Measurements from ENCODE around the gene GATD1.

GATD1 gene

GRCh38 chr11:728901-729491 is 48.3 kb downstream of the GATD1 start:
- Histone ChIP-seq H3K36me3 (ENCODE audit: control insufficient read depth in 2 of 2, insufficient read depth in 1 of 2, low read length in 2 of 2) (no peaks in the 10 kb centered on the region), H3K9me3 (ENCODE audit: control insufficient read depth, insufficient read depth, low read depth, low read length) (no peaks in the 10 kb centered on the region), H3K27ac (ENCODE audit: extremely low read depth, low read depth, low read length) (no peak overlapping the region), H3K4me3 (ENCODE audit: low read depth, low read length) (no peak overlapping the region), H3K4me1 (ENCODE audit: control insufficient read depth, insufficient read depth, low read length) (no peaks in the 10 kb centered on the region; the same call in 1 of the 2 replicates)
- ChIA-PET POLR2A (no interaction called here), CTCF (interaction anchor here (1.4 to 1.6 kb wide), 3 partner anchors 9 to 173 kb away, joined by 3 to 5 read pairs (median 3); no protein-coding TSS in a partner anchor)
- TF ChIP-seq ZBTB49 (tag by site-specific recombination; IDR thresholded peaks at IDR 0.05; ENCODE audit: low read depth) (no peak), SP7 (tag by site-specific recombination; IDR thresholded peaks at IDR 0.05) (no peak), ZNF76 (tag by site-specific recombination; IDR thresholded peaks at IDR 0.05; ENCODE audit: borderline replicate concordance, low read depth) (no peak), ZNF529 (tag by site-specific recombination; IDR thresholded peaks at IDR 0.05; ENCODE audit: insufficient replicate concordance) (no peak), ZNF114 (tag by site-specific recombination; IDR thresholded peaks at IDR 0.05) (no peak), ZNF626 (tag by site-specific recombination; IDR thresholded peaks at IDR 0.05) (no peak), ZNF768 (tag by site-specific recombination; IDR thresholded peaks at IDR 0.05) (no peak), PRDM4 (tag by site-specific recombination; IDR thresholded peaks at IDR 0.05) (no peak), ZNF341 (tag by site-specific recombination; IDR thresholded peaks at IDR 0.05; ENCODE audit: low read depth) (no peak), ZNF362 (tag by site-specific recombination; IDR thresholded peaks at IDR 0.05) (no peak), ZNF280C (tag by site-specific recombination; IDR thresholded peaks at IDR 0.05) (no peak)

GRCh38 chr11:727859-728748 is 49.2 kb downstream of the GATD1 start:
- H3K27ac ChIP-seq (ENCODE audit: extremely low read depth, low read depth, low read length) = no peak overlapping the region
- TF ChIP-seq EGR2 (tag by site-specific recombination; IDR thresholded peaks at IDR 0.05; ENCODE audit: low read depth) = peak; percentile 54; the same call in 1 of the 2 replicates
- TF ChIP-seq ZNF48 (tag by site-specific recombination; IDR thresholded peaks at IDR 0.05) = no peak
- peak; percentile 83 for TF ChIP-seq KLF9 (tag by site-specific recombination; IDR thresholded peaks at IDR 0.05; ENCODE audit: low read depth)
- peak; percentile 82 for TF ChIP-seq GLIS2 (tag by site-specific recombination; IDR thresholded peaks at IDR 0.05)
- TF ChIP-seq ZBTB17 (tag by site-specific recombination; IDR thresholded peaks at IDR 0.05) = peak; percentile 28; the same call in 1 of the 2 replicates
- TF ChIP-seq ZNF654 (tag by site-specific recombination; IDR thresholded peaks at IDR 0.05; ENCODE audit: low read depth) = peak; percentile 30; the same call in 1 of the 2 replicates
- no peak for TF ChIP-seq ATF2 (tag by site-specific recombination; IDR thresholded peaks at IDR 0.05; ENCODE audit: low read depth)
- TF ChIP-seq ZNF629 (tag by site-specific recombination; IDR thresholded peaks at IDR 0.05) = peak; percentile 32; the same call in 1 of the 2 replicates
- peak; percentile 72 for TF ChIP-seq ZBTB8A (tag by site-specific recombination; IDR thresholded peaks at IDR 0.05)
- TF ChIP-seq KLF8 (tag by site-specific recombination; IDR thresholded peaks at IDR 0.05) = peak; percentile 58; the same call in 1 of the 2 replicates
- TF ChIP-seq ZBTB7A (tag by site-specific recombination; IDR thresholded peaks at IDR 0.05; ENCODE audit: low read depth) = peak; percentile 59; the same call in 1 of the 2 replicates

More at GRCh38 chr11:727859-728748, 49.2 kb downstream of the GATD1 start:
- POLR2A ChIA-PET = no interaction called here
- Histone ChIP-seq H3K4me1 (ENCODE audit: control insufficient read depth, insufficient read depth, low read length) (no peaks in the 10 kb centered on the region; the same call in 1 of the 2 replicates), H3K9me3 (ENCODE audit: control insufficient read depth, insufficient read depth, low read depth, low read length) (no peaks in the 10 kb centered on the region), H3K36me3 (ENCODE audit: control insufficient read depth in 2 of 2, insufficient read depth in 1 of 2, low read length in 2 of 2) (no peaks in the 10 kb centered on the region), H3K4me3 (ENCODE audit: low read depth, low read length) (no peak overlapping the region)
- CTCF ChIA-PET = interaction anchor here (0.6 to 3.1 kb wide), 16 partner anchors 9 to 374 kb away, joined by 3 to 17 read pairs (median 3); partner anchors contain the start of gene TMEM80

Data from HEK293 (cell line).